Caco-2 (cell line): Measurements from ENCODE around the gene LRRN3. TPM values are rescaled to one million over a fixed set of nuclear protein-coding genes. Genes with fewer than 3 reads are reported as not detected.

ENCODE experiments used
- BruUV-seq: library from RNA; stranded (reverse); fragments of 400-500 nt; replicated peaks from 2 replicates; lab custom pipeline; 2021; lab: Mats Ljungman, UMichigan
- CTCF ChIA-PET: fragments of 300-600 bp; sonication (Branson Sonifier 250); formaldehyde crosslinking; loops from one replicate; lab custom pipeline; 2022; ENCODE audit warnings: antibody characterized with exemption; lab: Charles Lee
- POLR2A ChIA-PET: fragments of 300-600 bp; sonication (Branson Sonifier 250); formaldehyde crosslinking; loops from one replicate; lab custom pipeline; 2022; ENCODE audit warnings: antibody characterized with exemption; lab: Charles Lee
- DNase-seq, 2 experiments: peaks; one replicate each; pipeline versions ENCODE4 v3.0.0 to v3.0.0-alpha.2; 2020 to 2022
- H3K27me3 ChIP-seq: replicated peaks from 2 replicates; pipeline ENCODE4 v1.6.0; 2011; ENCODE audit warnings: low read length; ENCODE audit not compliant: control insufficient read depth, insufficient read depth
- H3K36me3 ChIP-seq: 2 replicates; pipeline ENCODE4 v1.5.1; 2011; ENCODE audit warnings: low read length; ENCODE audit not compliant: control insufficient read depth, insufficient read depth
- H3K4me1 ChIP-seq: fragments of 250-450 bp; sonication (Bioruptor Pico); 2 replicates; pipeline ENCODE4 v1.5.1; 2020; ENCODE audit warnings: mild to moderate bottlenecking
- H3K4me3 ChIP-seq: 2 replicates; pipeline ENCODE4 v1.5.1; 2011; ENCODE audit warnings: low read depth, mild to moderate bottlenecking, control low read depth, low read length
- H3K9me3 ChIP-seq: fragments of 250-450 bp; sonication (Bioruptor Pico); 2 replicates; pipeline ENCODE4 v1.5.1; 2020; ENCODE audit warnings: mild to moderate bottlenecking, moderate library complexity
- H3K27ac Mint-ChIP-seq: one replicate; pipeline ENCODE4 v1.8.0; 2022; ENCODE audit warnings: mixed read lengths; ENCODE audit not compliant: unreplicated experiment
- H3K27me3 Mint-ChIP-seq: one replicate; pipeline ENCODE4 v1.8.0; 2022; ENCODE audit warnings: mixed read lengths; ENCODE audit not compliant: insufficient read depth, unreplicated experiment
- H3K36me3 Mint-ChIP-seq: one replicate; pipeline ENCODE4 v1.8.0; 2022; ENCODE audit warnings: mild to moderate bottlenecking, mixed read lengths; ENCODE audit not compliant: insufficient read depth, unreplicated experiment
- H3K4me1 Mint-ChIP-seq: one replicate; pipeline ENCODE4 v1.8.0; 2022; ENCODE audit warnings: low read depth, mixed read lengths; ENCODE audit not compliant: unreplicated experiment
- H3K4me3 Mint-ChIP-seq: one replicate; pipeline ENCODE4 v1.8.0; 2022; ENCODE audit warnings: mild to moderate bottlenecking, moderate library complexity, mixed read lengths; ENCODE audit not compliant: unreplicated experiment
- H3K9me3 Mint-ChIP-seq: one replicate; pipeline ENCODE4 v1.8.0; 2022; ENCODE audit warnings: mixed read lengths; ENCODE audit not compliant: unreplicated experiment
- intact Hi-C: fragments of 100-400 bp; cut with micrococcal nuclease; formaldehyde crosslinking; loops from one replicate; pipeline ENCODE4 v1.10.0; 2022; ENCODE audit not compliant: unreplicated experiment
- total RNA-seq: library from RNA; stranded (reverse); gene quantifications from 2 replicates; pipeline ENCODE4 v1.2.3, GENCODE V29; 2022
- TF ChIP-seq, protein P1 (sequence below), 2 experiments: fragments of 200-600 bp in 1 of 2; IDR thresholded peaks; 1 replicate in 1 of 2; 2 replicates in 1 of 2; pipeline versions ENCODE4 v1.5.1 to v1.8.0; 2011 to 2022; ENCODE audit warnings: antibody characterized with exemption in 1 of 2, control low read depth in 1 of 2, inconsistent platforms in 1 of 2, low read depth in 1 of 2, low read length in 1 of 2, mild to moderate bottlenecking in 1 of 2, moderate library complexity in 1 of 2; ENCODE audit not compliant: insufficient read depth in 1 of 2, severe bottlenecking in 1 of 2, unreplicated experiment in 1 of 2

Gene LRRN3
- total RNA-seq, 1 experiment from 2014 or later, result 0.68 TPM

DNA sequence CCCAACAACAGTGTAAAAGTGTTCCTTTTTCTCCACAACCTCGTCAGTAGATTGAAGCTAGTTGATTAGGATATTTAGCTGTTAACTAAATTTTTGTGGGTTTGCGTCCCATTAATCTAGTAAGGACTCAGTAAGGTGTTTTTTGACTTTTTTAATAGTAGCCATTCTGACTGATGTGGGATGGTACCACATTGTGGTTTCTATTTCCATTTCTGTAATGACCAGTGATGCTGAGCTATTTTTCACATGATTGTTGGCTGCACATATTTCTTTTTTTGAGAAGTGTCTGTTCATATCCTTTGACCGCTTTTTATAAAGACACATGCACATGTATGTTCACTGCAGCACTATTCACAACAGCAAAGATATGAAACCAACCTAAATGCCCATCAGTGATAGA lies 5.6 kb upstream of the LRRN3 start:
- no peaks in the 10 kb centered on the region for H3K4me1 ChIP-seq
- no peaks in the 10 kb centered on the region for H3K9me3 ChIP-seq
- Mint-ChIP-seq H3K4me1 (no peaks in the 10 kb centered on the region), H3K9me3 (no peaks in the 10 kb centered on the region), H3K27ac (no peak overlapping the region), H3K4me3 (no peak overlapping the region), H3K36me3 (no peaks in the 10 kb centered on the region), H3K27me3 (no peaks in the 10 kb centered on the region)
- no peak overlapping the region for H3K4me3 ChIP-seq
- no peaks in the 10 kb centered on the region for H3K27me3 ChIP-seq
- TF ChIP-seq, protein P1, sequence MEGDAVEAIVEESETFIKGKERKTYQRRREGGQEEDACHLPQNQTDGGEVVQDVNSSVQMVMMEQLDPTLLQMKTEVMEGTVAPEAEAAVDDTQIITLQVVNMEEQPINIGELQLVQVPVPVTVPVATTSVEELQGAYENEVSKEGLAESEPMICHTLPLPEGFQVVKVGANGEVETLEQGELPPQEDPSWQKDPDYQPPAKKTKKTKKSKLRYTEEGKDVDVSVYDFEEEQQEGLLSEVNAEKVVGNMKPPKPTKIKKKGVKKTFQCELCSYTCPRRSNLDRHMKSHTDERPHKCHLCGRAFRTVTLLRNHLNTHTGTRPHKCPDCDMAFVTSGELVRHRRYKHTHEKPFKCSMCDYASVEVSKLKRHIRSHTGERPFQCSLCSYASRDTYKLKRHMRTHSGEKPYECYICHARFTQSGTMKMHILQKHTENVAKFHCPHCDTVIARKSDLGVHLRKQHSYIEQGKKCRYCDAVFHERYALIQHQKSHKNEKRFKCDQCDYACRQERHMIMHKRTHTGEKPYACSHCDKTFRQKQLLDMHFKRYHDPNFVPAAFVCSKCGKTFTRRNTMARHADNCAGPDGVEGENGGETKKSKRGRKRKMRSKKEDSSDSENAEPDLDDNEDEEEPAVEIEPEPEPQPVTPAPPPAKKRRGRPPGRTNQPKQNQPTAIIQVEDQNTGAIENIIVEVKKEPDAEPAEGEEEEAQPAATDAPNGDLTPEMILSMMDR (IDR thresholded peaks at IDR 0.05; ENCODE audit: insufficient read depth in 1 of 2, low read depth in 1 of 2, low read length in 1 of 2, severe bottlenecking in 1 of 2, unreplicated experiment in 1 of 2), result no peak
- ChIA-PET CTCF (no interaction called here), POLR2A (no interaction called here)
- BruUV-seq, result no TSS peak
- intact Hi-C loops, result no loop called here
- DNase-seq, result no peak
- H3K36me3 ChIP-seq, result no peaks in the 10 kb centered on the region

DNA sequence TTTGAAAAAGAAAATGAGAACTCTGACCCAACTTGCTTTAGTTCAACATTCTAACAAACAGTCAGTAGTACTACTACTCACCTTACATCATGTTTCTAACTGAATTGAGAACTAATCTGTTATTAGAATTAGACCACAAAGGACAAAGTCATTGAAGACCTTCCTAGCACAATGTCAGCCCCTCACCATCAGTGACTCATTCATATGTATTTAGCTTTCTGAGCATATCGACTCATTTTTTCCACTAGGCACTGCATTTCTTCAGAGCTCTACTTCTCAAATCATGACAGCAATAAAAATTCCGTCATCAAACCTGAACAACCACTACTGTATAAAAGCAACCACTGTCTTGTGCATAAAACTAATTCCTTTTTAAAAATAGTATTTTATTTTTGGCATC lies 4.4 kb upstream of the LRRN3 start:
- no peaks in the 10 kb centered on the region for H3K9me3 ChIP-seq
- no peaks in the 10 kb centered on the region for H3K4me1 ChIP-seq
- ChIA-PET CTCF (no interaction called here), POLR2A (no interaction called here)
- no peaks in the 10 kb centered on the region for H3K36me3 Mint-ChIP-seq
- H3K27me3 ChIP-seq, result no peaks in the 10 kb centered on the region
- no peak for DNase-seq
- intact Hi-C loops, result no loop called here
- H3K4me1 Mint-ChIP-seq, result no peaks in the 10 kb centered on the region
- H3K27ac Mint-ChIP-seq, result no peak overlapping the region
- no TSS peak for BruUV-seq
- TF ChIP-seq, protein P1 (IDR thresholded peaks at IDR 0.05; ENCODE audit: insufficient read depth in 1 of 2, low read depth in 1 of 2, low read length in 1 of 2, severe bottlenecking in 1 of 2, unreplicated experiment in 1 of 2), result no peak
- no peaks in the 10 kb centered on the region for H3K36me3 ChIP-seq
- no peak overlapping the region for H3K4me3 Mint-ChIP-seq
- H3K9me3 Mint-ChIP-seq, result no peaks in the 10 kb centered on the region
- H3K4me3 ChIP-seq, result no peak overlapping the region
- no peaks in the 10 kb centered on the region for H3K27me3 Mint-ChIP-seq

DNA sequence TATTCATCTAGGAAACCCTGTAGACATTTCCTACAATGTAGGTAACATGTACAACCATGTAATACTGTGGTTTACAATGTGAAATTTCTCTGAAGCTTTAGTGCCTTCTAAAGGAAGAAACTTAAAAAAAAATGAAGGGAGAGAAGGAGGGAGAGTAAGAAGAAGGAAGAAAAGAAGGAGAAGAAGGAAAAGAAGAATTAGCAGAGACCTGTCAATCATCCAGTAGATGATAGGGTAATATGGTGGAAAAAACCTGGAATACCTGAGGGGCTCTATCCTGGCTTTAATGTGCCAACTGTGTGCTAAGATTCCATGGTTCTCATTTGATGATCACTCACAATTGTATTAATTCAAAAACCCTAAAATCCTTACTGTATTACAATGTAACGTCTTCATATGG lies 2.6 kb upstream of the LRRN3 start:
- H3K36me3 Mint-ChIP-seq, result no peaks in the 10 kb centered on the region
- TF ChIP-seq, protein P1 (IDR thresholded peaks at IDR 0.05; ENCODE audit: insufficient read depth in 1 of 2, low read depth in 1 of 2, low read length in 1 of 2, severe bottlenecking in 1 of 2, unreplicated experiment in 1 of 2), result no peak
- intact Hi-C loops, result no loop called here
- POLR2A ChIA-PET, result no interaction called here
- no peak overlapping the region for H3K4me3 ChIP-seq
- no peak for DNase-seq
- H3K27me3 ChIP-seq, result no peaks in the 10 kb centered on the region
- H3K36me3 ChIP-seq, result no peaks in the 10 kb centered on the region
- no peaks in the 10 kb centered on the region for H3K27me3 Mint-ChIP-seq
- BruUV-seq, result no TSS peak
- H3K9me3 ChIP-seq, result no peaks in the 10 kb centered on the region
- H3K27ac Mint-ChIP-seq, result no peak overlapping the region
- H3K4me1 Mint-ChIP-seq, result no peaks in the 10 kb centered on the region
- H3K4me3 Mint-ChIP-seq, result no peak overlapping the region
- H3K4me1 ChIP-seq, result no peaks in the 10 kb centered on the region
- CTCF ChIA-PET, result no interaction called here
- no peaks in the 10 kb centered on the region for H3K9me3 Mint-ChIP-seq
